ENCODE results near the gene BDH1. TPM values are rescaled to one million over a fixed set of nuclear protein-coding genes. Genes with fewer than 3 reads are reported as not detected.
"Not testable (repeated sequence)": the region's sequence is repeated elsewhere in the genome, so short reads cannot be mapped to it uniquely, and the experiment has no call there.

Gene BDH1
- total RNA-seq, 1 experiment from 2014 or later = 80.5 TPM

DNA sequence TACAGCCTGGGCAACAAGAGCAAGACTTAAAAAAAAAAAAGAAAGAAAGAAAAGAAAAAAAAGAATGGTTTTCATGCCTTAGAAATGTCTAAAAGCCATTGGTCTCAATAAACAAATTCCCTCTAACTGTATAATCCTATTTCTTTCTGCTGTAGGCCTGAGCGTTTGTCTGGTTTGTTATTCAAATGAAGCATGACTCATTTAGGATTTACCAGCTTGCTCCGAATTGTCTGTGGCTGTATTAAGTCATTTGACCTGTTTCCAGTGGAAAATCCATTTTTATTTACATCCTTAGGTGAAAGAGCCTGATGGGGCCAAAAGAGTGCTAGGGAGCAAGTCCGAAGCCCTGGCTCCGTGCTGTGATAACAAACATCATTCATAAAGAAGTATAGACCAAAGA is 73.8 kb downstream of the BDH1 start:
- H3K4me3 ChIP-seq (ENCODE audit: low read length) = no peak overlapping the region
- H3K79me2 ChIP-seq (ENCODE audit: low read length) = no peaks in the 10 kb centered on the region
- peak; percentile 48 for DNase-seq
- H3K9me3 ChIP-seq (ENCODE audit: low read length) = no peaks in the 10 kb centered on the region
- no peak overlapping the region for H3K27ac ChIP-seq (ENCODE audit: low read length)
- no peaks in the 10 kb centered on the region for H3K36me3 ChIP-seq (ENCODE audit: insufficient read depth, low read length)
- H2AFZ ChIP-seq (ENCODE audit: low read length) = no peak overlapping the region
- peaks cover 24% of the 10 kb centered on the region for H3K4me1 ChIP-seq (ENCODE audit: low read length)
- no peaks in the 10 kb centered on the region for H3K9me2 ChIP-seq (replicated peaks; ENCODE audit: insufficient read depth, low read length)
- H3K4me2 ChIP-seq (ENCODE audit: low read depth, low read length, poor library complexity, severe bottlenecking) = peak overlapping the region; percentile 11
- H4K20me1 ChIP-seq (ENCODE audit: insufficient read depth, low read depth, low read length) = no peaks in the 10 kb centered on the region
- H3K9ac ChIP-seq (ENCODE audit: low read length) = no peak overlapping the region
- H3K27me3 ChIP-seq (ENCODE audit: low read length) = no peaks in the 10 kb centered on the region

DNA sequence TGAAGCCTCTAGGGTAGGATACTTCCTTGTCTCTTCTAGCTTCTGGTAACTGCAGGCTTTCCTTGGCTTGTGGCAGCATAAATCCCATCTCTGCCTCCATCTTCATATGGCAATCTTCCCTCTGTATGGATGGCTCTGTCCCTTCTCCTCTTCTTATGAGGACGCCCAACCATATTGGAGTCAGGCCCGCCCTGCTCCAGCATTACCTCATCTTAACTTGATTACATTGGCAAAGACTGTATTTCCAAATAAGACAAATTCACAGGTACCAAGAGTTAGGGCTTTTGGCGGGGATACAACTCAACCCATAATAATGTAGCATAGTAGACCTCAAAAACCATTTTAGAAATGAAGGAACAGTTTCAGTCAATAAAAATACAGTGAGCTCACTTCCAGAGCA is 75.4 kb downstream of the BDH1 start:
- H3K27ac ChIP-seq (ENCODE audit: low read length) = no peak overlapping the region
- H3K9me2 ChIP-seq (replicated peaks; ENCODE audit: insufficient read depth, low read length) = no peaks in the 10 kb centered on the region
- no peaks in the 10 kb centered on the region for H3K9me3 ChIP-seq (ENCODE audit: low read length)
- no peak overlapping the region for H3K4me2 ChIP-seq (ENCODE audit: low read depth, low read length, poor library complexity, severe bottlenecking)
- H3K4me1 ChIP-seq (ENCODE audit: low read length) = peaks cover 24% of the 10 kb centered on the region
- no peaks in the 10 kb centered on the region for H3K27me3 ChIP-seq (ENCODE audit: low read length)
- H3K79me2 ChIP-seq (ENCODE audit: low read length) = no peaks in the 10 kb centered on the region
- H4K20me1 ChIP-seq (ENCODE audit: insufficient read depth, low read depth, low read length) = no peaks in the 10 kb centered on the region
- H3K9ac ChIP-seq (ENCODE audit: low read length) = no peak overlapping the region
- H2AFZ ChIP-seq (ENCODE audit: low read length) = no peak overlapping the region
- no peaks in the 10 kb centered on the region for H3K36me3 ChIP-seq (ENCODE audit: insufficient read depth, low read length)
- no peak for DNase-seq
- H3K4me3 ChIP-seq (ENCODE audit: low read length) = no peak overlapping the region

DNA sequence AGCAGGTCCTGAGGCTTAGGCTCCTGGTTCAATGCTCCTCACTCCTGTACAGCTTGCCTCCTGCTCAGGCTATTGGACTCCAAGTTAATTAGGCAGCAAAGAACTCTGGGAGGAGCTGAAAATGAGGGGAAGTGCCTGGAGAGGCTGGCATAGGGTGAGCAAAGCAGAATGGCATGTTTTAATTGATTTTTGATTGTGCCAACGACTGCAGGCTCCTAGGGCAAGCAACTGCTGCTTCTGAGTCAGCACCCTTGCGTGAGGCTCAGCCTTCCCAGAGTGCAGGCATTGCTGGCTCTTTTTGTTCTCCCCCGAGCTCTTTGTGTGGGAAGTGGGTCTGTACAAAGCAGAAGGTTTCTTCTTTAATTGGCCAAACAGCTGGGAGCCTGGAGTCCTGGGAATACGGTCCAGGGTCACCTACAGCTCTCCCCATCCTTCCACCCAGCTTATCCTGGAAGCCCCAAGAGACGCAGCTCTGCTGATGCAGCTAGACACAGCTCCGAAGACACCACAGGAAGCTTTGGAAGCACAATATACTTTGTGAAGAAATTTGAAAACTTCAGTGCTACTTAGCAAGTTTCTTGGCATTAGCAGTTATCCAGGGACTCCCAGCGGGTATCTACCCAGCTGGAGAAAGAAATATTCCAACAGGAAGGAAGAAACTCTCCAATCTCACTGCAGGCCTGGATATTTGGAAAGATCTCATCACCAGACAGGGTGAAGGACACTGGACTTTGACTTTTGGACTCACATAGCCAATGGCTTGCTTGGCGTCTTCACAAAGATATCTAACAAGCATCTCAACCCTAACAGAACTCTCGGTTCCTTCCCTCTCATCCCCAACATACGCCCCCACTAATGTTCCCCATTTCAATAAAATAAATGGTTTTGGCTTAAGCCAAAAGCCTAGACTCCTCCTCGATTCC is 76.8 kb downstream of the BDH1 start:
- DNase-seq = no peak
- H3K9ac ChIP-seq (ENCODE audit: low read length) = no peak overlapping the region
- H2AFZ ChIP-seq (ENCODE audit: low read length) = peak overlapping the region; percentile 27; the same call in 1 of the 2 replicates

DNA sequence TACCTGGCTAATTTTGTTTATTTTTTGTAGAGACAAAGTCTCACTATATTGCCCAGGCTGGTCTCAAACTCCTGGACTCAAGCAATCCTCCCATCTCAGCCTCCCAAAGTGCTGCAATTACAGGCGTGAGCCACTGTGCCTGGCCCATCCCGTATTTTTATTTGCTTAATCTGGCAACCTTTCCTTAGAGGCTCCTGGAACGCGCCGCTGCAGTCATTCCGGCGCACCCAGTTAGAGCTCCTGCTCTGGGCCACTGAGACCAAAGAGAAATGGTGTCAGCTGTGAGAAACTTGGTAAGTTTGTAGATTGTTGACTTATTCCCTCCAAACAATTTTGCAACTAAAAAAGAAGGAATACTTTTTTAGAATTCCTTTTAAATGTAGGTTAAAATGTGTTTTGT is 78.0 kb downstream of the BDH1 start:
- not testable (repeated sequence) for H3K79me2 ChIP-seq (ENCODE audit: low read length); H3K36me3 ChIP-seq (ENCODE audit: insufficient read depth, low read length); H3K27me3 ChIP-seq (ENCODE audit: low read length); H2AFZ ChIP-seq (ENCODE audit: low read length); H3K27ac ChIP-seq (ENCODE audit: low read length); H3K9me3 ChIP-seq (ENCODE audit: low read length); H3K4me2 ChIP-seq (ENCODE audit: low read depth, low read length, poor library complexity, severe bottlenecking); H3K9ac ChIP-seq (ENCODE audit: low read length); H3K9me2 ChIP-seq (replicated peaks; ENCODE audit: insufficient read depth, low read length); H3K4me3 ChIP-seq (ENCODE audit: low read length); DNase-seq; H4K20me1 ChIP-seq (ENCODE audit: insufficient read depth, low read depth, low read length)
- peaks cover 24% of the 10 kb centered on the region for H3K4me1 ChIP-seq (ENCODE audit: low read length)

More for the DNA sequence above, 76.8 kb downstream of the BDH1 start:
- Histone ChIP-seq H3K4me2 (ENCODE audit: low read depth, low read length, poor library complexity, severe bottlenecking) (no peak overlapping the region), H3K36me3 (ENCODE audit: insufficient read depth, low read length) (no peaks in the 10 kb centered on the region), H3K9me2 (replicated peaks; ENCODE audit: insufficient read depth, low read length) (no peaks in the 10 kb centered on the region), H3K27ac (ENCODE audit: low read length) (no peak overlapping the region), H4K20me1 (ENCODE audit: insufficient read depth, low read depth, low read length) (no peaks in the 10 kb centered on the region), H3K4me3 (ENCODE audit: low read length) (no peak overlapping the region), H3K27me3 (ENCODE audit: low read length) (no peaks in the 10 kb centered on the region), H3K79me2 (ENCODE audit: low read length) (no peaks in the 10 kb centered on the region), H3K4me1 (ENCODE audit: low read length) (peaks cover 24% of the 10 kb centered on the region), H3K9me3 (ENCODE audit: low read length) (no peaks in the 10 kb centered on the region)

DNA sequence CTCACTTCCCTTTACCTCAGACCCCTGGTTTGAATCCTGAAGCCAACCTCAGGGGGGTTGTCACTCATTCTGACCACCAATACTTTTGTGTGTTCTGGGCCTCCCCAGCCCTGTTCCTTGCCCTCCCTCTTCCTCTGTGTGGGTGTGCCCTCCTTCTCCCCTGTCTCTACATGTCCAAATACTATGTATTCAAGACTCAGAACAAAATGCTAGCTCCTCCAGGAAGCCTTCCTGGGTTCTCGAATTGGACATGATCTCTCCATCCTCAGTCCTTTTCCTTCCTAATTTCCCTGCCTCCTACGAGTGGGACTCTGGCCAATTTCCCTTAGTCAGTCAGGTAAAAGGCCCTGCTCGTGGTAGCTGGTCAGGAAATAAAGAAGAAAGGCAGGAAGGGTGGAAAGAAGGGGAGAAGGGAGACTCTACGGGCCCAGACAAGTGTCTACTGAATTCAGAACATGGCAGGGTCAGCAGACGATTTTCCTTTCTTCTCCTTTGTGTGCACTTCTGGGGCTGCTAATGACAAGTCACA is 79.7 kb downstream of the BDH1 start:
- no peak overlapping the region for H2AFZ ChIP-seq (ENCODE audit: low read length)
- no peaks in the 10 kb centered on the region for H3K9me2 ChIP-seq (replicated peaks; ENCODE audit: insufficient read depth, low read length)
- no peaks in the 10 kb centered on the region for H3K9me3 ChIP-seq (ENCODE audit: low read length)
- no peaks in the 10 kb centered on the region for H4K20me1 ChIP-seq (ENCODE audit: insufficient read depth, low read depth, low read length)
- peaks cover 7% of the 10 kb centered on the region for H3K4me1 ChIP-seq (ENCODE audit: low read length)
- no peak overlapping the region for H3K4me3 ChIP-seq (ENCODE audit: low read length)
- no peaks in the 10 kb centered on the region for H3K27me3 ChIP-seq (ENCODE audit: low read length)
- no peaks in the 10 kb centered on the region for H3K36me3 ChIP-seq (ENCODE audit: insufficient read depth, low read length)
- H3K4me2 ChIP-seq (ENCODE audit: low read depth, low read length, poor library complexity, severe bottlenecking) = no peak overlapping the region
- H3K9ac ChIP-seq (ENCODE audit: low read length) = no peak overlapping the region
- DNase-seq = no peak
- H3K79me2 ChIP-seq (ENCODE audit: low read length) = no peaks in the 10 kb centered on the region
- H3K27ac ChIP-seq (ENCODE audit: low read length) = no peak overlapping the region

DNA sequence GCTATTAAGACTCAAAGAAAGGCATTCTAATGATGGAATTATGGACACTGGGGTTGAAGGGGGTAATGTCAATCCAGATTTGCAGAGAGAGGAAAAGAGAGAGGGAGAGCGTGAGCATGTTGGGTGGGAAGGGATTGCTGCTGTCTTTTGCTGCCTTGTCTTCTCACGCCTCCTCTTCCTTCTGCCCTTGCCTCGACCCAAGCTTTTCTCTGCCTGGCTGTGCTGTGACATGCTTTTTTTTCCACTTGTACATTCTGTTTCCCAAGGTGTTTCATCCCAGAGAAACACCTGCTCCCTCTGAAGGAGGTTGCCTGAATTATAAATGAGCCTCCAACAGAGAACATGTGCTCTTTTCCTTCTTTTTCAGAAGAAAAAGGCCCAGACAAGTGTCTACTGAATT is 80.3 kb downstream of the BDH1 start:
- Histone ChIP-seq H3K36me3 (ENCODE audit: insufficient read depth, low read length) (no peaks in the 10 kb centered on the region), H3K9ac (ENCODE audit: low read length) (no peak overlapping the region), H3K27ac (ENCODE audit: low read length) (no peak overlapping the region), H3K79me2 (ENCODE audit: low read length) (no peaks in the 10 kb centered on the region), H4K20me1 (ENCODE audit: insufficient read depth, low read depth, low read length) (no peaks in the 10 kb centered on the region), H3K9me2 (replicated peaks; ENCODE audit: insufficient read depth, low read length) (no peaks in the 10 kb centered on the region), H3K4me3 (ENCODE audit: low read length) (no peak overlapping the region), H2AFZ (ENCODE audit: low read length) (no peak overlapping the region), H3K4me1 (ENCODE audit: low read length) (peaks cover 4% of the 10 kb centered on the region; the same call in 1 of the 2 replicates), H3K27me3 (ENCODE audit: low read length) (no peaks in the 10 kb centered on the region), H3K4me2 (ENCODE audit: low read depth, low read length, poor library complexity, severe bottlenecking) (no peak overlapping the region), H3K9me3 (ENCODE audit: low read length) (no peaks in the 10 kb centered on the region)
- DNase-seq = no peak

DNA sequence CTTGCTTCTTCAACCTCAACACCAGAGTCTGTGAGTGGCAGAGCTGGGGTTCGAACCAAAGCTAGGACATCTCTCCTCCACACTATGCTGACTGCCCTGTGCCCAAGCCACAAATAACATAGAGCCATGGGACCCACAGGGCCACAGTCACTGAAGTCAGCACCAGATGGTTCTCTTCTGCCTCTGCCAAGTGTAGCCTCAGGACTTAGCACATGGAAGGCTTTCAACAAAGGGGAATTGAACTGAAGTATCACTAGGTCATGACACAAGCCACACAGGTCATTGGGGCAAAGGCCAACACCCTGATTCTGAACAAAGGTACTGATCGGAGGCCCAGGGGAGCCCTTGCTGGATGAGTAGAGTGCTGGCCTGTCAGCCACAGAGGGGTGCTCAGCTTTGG is 83.6 kb downstream of the BDH1 start:
- no peak overlapping the region for H3K27ac ChIP-seq (ENCODE audit: low read length)
- H3K4me2 ChIP-seq (ENCODE audit: low read depth, low read length, poor library complexity, severe bottlenecking) = no peak overlapping the region
- DNase-seq = no peak
- no peak overlapping the region for H3K9ac ChIP-seq (ENCODE audit: low read length)
- no peak overlapping the region for H2AFZ ChIP-seq (ENCODE audit: low read length)
- no peak overlapping the region for H3K4me3 ChIP-seq (ENCODE audit: low read length)
- peaks cover 25% of the 10 kb centered on the region for H3K4me1 ChIP-seq (ENCODE audit: low read length)
- no peaks in the 10 kb centered on the region for H3K79me2 ChIP-seq (ENCODE audit: low read length)
- H3K36me3 ChIP-seq (ENCODE audit: insufficient read depth, low read length) = no peaks in the 10 kb centered on the region
- H3K9me3 ChIP-seq (ENCODE audit: low read length) = no peaks in the 10 kb centered on the region
- H3K9me2 ChIP-seq (replicated peaks; ENCODE audit: insufficient read depth, low read length) = no peaks in the 10 kb centered on the region
- no peaks in the 10 kb centered on the region for H3K27me3 ChIP-seq (ENCODE audit: low read length)
- H4K20me1 ChIP-seq (ENCODE audit: insufficient read depth, low read depth, low read length) = no peaks in the 10 kb centered on the region

DNA sequence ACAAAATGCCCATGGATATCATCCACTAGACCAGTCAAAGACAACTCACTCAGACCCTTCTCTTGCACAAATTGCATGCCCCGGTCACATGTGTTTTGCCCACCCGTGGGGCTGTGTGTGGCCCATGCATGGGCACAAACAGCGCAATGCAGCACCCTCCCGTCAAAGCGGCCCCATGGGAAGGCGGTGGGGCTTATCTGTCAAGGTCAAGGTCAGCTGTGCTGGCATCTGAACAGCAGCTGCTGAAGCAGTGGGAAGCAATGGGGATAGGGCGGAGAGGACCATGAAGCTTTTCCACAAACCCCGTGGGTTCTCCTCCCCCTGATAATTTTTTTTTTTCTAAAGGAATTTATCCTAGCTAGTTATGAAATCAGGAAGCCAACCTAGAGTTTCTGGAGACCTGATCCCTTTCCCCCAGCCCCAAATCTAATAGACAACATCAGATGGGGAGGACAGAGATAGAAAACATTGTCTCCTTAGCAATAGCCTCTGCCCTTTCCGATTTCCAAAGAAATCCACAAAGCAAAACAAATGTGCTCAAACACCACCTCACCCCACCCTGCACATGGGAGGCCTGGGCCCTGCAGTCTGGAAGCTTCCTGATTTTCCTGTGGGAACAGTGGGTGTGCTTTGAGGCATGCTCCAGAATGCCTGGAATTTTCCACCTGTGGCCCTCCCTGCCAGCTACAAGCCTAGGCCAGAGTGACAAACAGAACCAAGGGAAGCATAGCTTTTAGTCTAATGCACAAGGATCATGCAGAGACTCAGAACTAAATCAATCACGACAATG is 84.4 kb downstream of the BDH1 start:
- no peaks in the 10 kb centered on the region for H3K9me2 ChIP-seq (replicated peaks; ENCODE audit: insufficient read depth, low read length)
- no peaks in the 10 kb centered on the region for H3K36me3 ChIP-seq (ENCODE audit: insufficient read depth, low read length)
- H4K20me1 ChIP-seq (ENCODE audit: insufficient read depth, low read depth, low read length) = no peaks in the 10 kb centered on the region
- no peak overlapping the region for H3K4me2 ChIP-seq (ENCODE audit: low read depth, low read length, poor library complexity, severe bottlenecking)
- no peak for DNase-seq
- no peaks in the 10 kb centered on the region for H3K79me2 ChIP-seq (ENCODE audit: low read length)
- no peak overlapping the region for H3K4me3 ChIP-seq (ENCODE audit: low read length)
- no peak overlapping the region for H3K27ac ChIP-seq (ENCODE audit: low read length)
- H2AFZ ChIP-seq (ENCODE audit: low read length) = no peak overlapping the region
- H3K9ac ChIP-seq (ENCODE audit: low read length) = no peak overlapping the region
- no peaks in the 10 kb centered on the region for H3K9me3 ChIP-seq (ENCODE audit: low read length)
- H3K27me3 ChIP-seq (ENCODE audit: low read length) = no peaks in the 10 kb centered on the region
- H3K4me1 ChIP-seq (ENCODE audit: low read length) = peaks cover 32% of the 10 kb centered on the region
